HG03439 (cell line): Measurements from ENCODE around the gene TEDC2.
"Not testable (repeated sequence)": the region's sequence is repeated elsewhere in the genome, so short reads cannot be mapped to it uniquely, and the experiment has no call there.

Experiments used
- ATAC-seq: cut with Tn5 transposase; IDR thresholded peaks from one replicate; pipeline ENCODE4 v1.9.1; 2021; ENCODE audit warnings: mild to moderate bottlenecking, moderate library complexity; ENCODE audit not compliant: unreplicated experiment

Gene TEDC2

DNA sequence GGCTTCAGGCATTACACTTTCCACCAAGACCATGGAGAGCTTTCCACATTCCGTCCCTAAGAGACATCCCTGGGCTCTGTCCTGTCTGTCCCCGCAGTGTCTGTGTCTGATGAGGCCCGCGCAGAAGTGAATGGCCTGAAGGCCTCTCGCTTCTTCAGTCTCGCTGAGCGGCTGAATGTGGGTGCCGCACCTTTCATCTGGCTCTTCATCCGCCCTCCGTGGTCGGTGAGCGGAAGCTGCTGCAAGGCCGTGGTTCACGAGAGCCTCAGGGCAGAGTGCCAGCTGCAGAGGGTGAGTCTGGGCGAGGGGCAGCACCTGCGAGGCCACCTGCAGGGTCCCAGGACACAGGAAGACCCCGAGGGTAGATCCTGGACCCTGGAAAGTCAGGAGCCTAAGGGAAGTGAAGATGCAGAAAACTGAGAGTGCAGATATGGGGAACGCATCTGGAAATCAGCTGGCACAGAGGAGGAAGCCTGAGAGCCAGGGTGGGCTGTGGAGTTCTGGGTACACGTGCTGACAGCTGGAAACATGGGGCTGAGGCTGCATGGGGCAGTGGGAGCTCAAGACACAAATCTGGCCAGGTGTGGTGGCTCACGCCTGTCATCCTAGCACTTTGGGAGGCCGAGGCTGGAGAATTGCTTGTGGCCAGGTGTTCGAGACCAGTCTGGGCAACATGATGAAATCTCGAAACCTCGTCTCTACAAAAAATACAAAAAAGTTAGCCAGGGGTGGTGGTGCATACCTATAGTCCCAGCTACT, 22.7 kb upstream of the TEDC2 start:
- ATAC-seq = no peak

DNA sequence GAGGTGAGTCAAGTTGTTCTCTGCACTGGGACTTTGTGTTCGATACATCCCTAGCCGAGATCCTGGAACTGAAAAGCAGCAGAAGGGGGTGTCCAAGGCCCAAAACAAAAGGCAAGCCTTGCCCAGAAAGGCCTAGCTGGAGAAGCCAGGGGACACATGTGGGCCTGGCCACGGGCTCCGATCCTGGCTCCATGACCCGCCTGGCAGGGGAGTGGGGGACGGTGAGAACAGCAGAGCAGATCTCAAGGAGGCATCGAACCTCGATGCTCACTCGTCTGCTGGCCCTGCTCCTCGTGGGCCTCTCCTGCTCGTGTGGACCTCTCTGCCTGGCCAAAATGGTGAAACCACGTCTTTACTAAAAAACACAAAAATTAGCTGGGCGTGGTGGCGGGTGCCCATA, 21.8 kb upstream of the TEDC2 start:
- no peak for ATAC-seq

DNA sequence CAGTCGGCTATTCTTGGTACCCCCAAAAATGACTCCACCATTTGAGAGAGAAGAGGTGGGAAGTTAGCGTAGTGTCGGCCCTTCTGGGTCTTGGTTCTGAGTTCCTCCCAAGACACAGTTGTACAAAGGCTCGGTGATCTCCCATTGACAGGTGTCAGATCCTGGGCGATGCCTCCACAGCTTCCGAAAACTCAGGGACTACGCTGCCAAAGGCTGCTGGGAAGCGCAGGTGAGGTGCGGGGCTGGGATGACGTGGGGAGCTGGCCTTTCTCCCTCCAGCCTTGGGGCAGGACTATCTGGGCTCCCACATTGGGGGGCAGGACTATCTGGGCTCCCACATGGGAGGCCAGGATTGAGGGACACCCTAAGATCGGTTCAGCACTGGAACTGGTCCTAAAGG, 20.3 kb upstream of the TEDC2 start:
- ATAC-seq = no peak

DNA sequence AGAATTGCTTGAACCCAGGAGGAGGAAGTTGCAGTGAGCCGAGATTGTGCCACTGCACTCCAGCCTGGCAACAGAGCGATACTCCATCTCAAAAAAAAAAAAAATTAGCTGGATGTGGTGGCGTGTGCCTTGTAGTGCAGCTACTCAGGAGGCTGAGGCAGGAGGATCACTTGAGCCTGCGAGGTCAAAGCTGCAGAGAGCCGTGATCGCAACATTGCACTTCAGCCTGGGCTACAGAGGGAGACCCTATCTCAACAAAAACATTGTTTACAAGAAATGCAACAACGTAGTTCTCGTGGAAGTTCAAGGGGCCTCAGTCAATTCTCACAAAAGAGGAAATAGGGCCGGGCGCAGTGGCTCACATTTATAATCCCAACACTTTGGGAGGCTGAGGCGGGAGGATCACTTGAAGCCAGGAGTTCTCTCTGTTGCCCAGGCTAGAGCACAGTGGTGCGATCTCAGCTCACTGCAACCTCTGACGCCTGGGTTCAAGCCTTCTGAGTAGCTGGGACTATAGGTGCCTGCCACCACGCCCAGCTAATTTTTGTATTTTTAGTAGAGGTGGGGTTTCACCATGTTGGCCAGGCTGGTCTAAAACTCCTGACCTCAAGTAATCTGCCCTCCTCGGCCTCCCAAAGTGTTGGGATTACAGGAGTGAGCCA, 18.6 kb upstream of the TEDC2 start:
- ATAC-seq = not testable (repeated sequence)

DNA sequence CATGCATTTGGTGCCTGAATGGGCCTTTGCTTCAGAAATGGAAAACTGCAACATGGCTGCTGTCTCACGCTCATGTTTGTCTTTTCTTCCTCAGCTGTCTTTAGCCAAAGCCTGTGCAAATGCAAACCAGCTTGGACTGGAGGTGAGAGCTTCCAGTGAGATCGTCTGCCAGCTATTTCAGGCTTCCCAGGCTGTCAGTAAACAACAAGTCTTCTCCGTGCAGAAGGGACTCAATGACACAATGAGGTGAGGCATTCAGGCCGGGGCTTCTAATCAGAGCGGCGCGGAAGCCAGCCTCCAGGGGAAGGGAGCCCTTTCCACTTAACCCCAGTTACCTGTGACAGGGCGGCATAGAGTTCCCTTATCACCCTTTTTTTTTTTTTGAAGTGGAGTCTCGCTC, 16.4 kb upstream of the TEDC2 start:
- ATAC-seq = no peak

DNA sequence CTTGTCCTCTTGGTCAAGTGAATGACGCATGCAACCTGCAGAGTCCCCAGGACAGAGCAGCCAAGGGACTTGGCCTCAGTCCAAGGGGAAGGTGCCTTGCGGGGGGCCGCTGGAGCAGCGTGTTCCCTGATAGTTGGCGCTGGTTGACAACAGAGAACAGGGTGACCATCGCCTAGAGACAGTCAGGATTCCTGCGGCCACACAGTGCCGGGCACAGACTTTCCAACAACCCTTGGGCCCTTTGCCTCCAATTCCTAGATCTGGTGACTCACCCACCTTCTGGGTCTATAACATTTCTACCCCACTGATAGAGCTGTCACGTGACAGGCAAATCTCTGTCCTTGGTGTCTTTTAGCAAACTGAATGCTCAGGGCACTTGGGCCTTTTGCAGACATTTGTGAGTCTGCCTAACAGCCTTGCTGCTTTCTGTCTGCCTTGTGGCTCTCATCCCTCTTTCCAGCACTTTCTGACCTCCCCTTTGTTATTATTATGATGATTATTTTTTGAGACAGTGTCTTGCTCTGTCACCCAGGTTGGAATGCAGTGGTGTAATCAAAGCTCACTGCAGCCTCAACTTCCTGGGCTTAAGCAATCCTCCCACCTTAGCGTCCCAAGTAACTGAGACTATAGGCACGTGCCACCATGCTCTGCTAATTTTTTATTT, 11.9 kb upstream of the TEDC2 start:
- no peak for ATAC-seq

DNA sequence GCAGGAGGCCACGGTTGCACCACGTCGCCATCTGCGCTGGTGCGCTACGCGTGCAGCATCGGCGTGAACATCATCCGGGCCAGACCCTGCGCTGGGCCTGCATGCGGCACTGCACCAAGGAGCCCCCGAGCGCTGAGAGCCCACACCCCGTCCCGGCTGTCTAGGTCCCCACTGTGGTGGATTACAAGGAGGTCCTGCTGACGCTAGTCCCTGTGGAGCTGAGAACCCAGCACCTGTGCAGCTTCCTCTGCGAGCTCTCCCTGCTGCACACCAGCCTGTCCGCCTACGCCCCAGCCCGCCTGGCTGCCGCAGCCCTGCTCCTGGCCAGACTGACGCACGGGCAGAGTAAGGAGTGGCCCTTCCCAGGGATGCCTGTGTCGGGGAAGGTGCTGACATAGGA, 10.8 kb upstream of the TEDC2 start:
- no peak for ATAC-seq

DNA sequence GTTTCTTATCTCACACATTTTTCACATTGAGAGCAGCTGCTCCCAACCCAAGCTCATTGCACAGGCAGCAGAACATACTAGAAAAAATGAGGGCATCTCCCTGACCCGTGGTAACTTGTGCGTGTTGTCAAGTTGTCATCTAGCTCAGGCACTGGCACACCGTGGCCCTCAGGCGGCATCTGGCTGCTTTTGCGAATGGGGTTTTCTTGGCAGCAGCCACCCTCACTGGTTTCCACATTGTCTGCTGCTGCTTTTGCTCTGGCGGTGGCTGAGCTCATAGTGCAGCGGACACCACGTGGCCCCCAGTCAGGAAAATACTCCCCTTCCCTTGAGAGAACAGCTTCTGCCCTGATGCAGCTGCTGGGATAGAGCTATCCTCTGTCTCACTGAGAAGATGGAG, 9.4 kb upstream of the TEDC2 start:
- no peak for ATAC-seq

DNA sequence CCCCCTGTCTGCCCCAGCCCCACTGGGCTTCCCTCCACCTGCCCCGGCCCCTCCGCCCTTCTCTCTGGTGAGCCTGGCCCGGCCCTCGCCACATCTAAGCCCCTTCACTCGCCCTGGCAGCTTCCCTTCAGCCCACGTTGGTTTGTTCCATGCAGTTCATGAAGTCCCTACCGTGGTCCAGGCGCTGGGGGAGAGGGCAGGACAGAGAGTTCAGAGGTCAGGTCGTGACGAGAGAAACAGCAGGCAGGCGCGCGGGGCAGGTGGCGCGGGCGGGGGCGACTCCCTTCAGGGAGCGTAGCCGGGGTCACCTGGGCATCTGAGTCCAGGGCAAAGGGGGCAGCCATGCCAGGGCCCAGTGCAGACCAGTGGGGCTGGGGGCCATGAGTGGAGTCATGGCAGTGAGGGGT, 8.9 kb upstream of the TEDC2 start:
- ATAC-seq = no peak

DNA sequence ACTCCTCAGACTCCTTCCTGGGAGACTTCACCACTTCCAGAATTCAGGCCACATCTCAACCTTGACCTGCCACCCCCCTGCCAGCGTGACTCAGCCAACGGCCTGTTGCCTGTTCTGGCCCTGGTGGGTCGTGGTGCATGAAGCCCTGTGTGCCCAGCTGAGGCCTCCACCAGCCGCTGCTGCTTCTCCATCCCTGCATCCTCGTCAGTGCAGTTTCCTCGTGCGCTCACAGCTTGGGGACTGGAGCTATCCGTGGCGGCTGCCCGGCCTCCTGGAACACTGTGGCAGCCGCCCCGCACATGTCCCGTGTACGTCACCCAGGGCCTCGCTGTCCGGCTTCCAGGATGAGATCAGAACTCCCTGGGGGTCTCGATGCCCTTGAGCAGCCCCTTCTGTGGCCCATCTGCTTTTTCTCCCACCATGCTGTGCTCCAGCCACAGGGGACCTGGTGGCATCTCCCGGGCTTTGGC, 8.0 kb upstream of the TEDC2 start:
- ATAC-seq = no peak

DNA sequence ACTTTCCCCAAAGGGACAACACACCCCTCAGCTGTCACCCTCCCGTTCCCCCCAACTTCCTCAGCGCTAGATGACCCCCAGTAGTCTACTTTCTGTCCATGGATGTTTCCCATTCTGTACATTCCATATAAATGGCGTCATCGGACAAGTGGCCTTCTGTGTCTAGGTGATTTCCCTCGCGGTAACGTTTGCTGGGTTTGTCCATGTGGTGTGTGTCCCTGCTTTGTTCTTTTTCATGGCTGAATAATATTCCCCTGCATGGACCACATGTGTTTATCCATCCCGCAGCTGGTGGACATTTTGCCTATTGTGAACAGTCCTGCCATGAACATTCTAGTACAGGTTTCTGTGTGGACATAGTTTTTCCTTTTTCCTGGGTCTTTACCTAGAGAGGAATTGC, 7.3 kb upstream of the TEDC2 start:
- ATAC-seq = no peak

DNA sequence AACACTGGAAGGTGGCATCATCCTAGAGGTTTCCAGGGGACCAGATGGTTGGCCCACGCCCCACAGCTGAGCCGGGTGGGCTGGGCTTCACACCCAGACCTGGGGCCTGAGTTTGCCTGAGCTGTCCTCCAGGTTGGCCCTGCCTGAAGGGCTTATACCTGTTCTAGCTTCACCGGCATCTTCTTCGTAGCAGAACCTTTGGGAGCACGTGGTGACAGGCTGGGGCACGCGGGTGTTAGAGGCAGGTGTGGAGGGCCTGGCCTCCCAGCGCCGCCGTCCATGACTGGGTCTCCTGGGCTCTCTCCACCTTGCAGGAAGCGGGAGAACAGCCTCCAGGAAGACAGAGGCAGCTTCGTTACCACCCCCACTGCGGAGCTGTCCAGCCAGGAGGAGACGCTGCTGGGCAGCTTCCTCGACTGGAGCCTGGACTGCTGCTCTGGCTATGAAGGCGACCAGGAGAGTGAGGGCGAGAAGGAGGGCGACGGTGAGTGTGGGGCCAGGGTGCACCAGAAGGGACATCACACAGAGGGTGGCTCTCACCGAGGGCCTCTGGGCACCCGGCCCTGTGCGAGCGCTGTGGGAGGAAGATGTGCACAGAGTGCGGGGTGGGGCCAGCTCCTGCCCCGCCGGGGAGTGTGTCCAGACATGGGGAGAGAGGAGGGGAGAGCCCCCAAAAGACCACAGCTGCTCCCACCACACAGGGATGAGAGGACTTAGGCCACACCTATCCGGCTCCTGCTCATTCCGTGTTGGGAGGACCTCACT, 4.6 kb upstream of the TEDC2 start:
- ATAC-seq = no peak

DNA sequence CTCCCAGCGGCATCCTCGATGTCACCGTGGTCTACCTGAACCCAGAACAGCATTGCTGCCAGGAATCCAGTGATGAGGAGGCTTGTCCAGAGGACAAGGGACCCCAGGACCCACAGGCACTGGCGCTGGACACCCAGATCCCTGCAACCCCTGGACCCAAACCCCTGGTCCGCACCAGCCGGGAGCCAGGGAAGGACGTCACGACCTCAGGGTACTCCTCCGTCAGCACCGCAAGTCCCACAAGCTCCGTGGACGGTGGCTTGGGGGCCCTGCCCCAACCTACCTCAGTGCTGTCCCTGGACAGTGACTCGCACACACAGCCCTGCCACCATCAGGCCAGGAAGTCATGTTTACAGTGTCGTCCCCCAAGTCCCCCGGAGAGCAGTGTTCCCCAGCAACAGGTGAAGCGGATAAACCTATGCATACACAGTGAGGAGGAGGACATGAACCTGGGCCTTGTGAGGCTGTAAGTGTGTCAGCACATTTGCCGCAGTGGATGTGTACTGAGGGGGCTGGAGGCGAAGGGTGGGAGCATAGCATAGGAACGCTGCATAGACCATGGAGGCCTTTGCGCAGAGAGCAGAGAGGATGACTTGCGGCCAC, 3.3 kb upstream of the TEDC2 start:
- no peak for ATAC-seq

DNA sequence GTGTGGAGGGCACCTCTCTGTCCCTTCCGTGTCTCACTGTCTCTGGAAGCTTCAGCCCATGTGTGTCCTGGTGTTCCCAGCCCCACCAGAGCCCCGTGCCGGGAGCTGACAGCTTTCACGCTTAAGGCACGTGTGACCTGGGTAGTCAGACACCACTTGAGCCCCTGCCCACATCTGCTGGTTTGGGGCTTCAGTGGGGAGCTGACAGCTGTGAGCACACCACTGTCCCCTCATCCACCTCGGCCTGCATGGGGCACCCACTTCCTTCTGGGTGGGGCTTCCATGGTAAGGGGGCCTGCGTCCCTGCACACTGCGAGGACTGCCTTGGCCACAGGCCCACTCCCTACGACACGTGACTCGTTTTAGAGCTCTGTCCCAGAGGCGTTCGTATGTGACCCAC, 2.6 kb upstream of the TEDC2 start:
- ATAC-seq = no peak

DNA sequence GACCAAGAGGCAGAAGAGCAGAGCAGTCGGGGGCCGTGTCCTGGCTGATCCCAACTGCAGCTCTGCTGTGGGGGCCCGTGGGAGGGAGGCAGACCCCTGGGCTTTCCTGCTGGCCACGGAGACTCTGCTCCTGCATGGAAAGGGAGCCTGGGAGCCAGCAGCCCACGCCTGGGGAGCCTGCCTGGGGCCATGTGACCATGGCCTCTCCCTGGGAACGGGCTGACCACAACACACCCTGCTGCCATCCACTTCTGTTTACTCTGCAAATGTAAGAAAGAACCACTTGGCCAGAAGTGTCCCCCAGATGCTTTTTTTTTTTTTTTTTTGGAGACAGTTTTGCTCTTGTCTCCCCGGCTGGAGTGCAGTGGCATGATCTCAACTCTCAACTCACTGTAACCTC, 2.0 kb upstream of the TEDC2 start:
- ATAC-seq = no peak

DNA sequence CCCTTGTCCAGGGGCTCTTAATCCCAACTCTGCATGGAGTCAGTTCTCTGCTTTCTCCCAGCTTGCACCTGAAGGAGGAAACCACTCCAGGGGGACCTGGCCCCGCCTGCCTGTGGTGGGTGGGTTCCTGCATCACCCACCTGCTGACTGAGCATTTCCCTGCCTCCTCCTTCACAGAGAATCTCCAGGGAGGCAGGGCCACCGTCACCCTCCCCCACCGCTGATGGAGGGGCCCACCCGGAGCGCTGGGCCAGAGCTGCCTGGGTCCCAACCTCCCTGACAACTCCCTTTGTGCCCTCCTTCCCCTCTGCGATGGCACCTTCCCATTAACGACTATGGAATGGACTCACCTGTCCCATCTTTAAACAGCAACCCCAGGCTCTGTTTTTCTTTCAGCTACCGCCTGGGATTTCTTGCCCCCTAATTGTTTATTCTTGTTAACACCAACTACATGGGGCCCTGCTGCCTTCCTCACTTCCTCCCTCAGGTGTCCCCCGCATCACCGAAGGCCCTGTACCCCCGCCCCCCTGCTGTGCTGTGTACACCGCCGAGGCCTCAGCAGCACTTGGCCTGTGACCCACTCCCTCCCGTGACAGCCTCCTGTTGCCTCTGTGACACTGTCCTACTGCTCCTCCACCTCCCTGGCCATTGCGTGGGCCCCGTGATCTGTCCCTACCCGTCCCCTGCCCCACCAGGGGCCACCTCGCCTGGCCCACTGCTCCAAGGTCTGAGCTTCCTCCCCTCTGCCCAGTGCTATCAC, 842 bp upstream of the TEDC2 start:
- no peak for ATAC-seq

DNA sequence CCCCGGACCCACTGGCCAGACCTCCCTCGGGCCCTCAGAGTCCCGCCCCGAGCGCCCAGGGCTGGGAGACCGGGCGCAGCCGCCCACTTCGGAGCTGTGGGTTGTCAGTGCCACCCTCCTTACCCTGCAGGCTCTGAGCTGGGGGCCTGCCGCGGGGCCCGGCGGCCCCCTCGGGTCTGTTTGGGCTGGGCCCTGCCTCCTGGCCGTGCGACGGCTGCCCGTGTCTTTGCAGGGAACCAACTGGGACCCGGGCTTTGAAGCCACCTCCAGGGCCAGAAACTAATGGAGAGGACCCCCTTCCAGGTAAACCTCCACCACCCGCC, 443 bp downstream of the TEDC2 start:
- no peak for ATAC-seq

DNA sequence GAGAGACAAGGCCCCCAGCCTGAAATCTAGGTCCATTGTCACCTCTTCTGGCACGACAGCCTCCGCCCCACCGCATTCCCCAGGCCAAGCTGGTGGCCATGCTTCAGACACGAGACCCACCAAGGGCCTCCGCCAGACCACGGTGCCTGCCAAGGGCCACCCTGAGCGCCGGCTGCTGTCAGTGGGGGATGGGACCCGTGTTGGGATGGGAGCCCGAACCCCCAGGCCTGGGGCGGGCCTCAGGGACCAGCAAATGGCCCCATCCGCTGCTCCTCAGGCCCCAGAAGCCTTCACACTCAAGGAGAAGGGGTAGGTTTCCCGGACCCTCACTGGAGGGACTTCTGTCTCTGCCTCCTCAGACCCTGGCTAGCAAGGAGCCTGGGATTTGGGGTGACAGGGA, 1.0 kb downstream of the TEDC2 start:
- ATAC-seq = no peak

DNA sequence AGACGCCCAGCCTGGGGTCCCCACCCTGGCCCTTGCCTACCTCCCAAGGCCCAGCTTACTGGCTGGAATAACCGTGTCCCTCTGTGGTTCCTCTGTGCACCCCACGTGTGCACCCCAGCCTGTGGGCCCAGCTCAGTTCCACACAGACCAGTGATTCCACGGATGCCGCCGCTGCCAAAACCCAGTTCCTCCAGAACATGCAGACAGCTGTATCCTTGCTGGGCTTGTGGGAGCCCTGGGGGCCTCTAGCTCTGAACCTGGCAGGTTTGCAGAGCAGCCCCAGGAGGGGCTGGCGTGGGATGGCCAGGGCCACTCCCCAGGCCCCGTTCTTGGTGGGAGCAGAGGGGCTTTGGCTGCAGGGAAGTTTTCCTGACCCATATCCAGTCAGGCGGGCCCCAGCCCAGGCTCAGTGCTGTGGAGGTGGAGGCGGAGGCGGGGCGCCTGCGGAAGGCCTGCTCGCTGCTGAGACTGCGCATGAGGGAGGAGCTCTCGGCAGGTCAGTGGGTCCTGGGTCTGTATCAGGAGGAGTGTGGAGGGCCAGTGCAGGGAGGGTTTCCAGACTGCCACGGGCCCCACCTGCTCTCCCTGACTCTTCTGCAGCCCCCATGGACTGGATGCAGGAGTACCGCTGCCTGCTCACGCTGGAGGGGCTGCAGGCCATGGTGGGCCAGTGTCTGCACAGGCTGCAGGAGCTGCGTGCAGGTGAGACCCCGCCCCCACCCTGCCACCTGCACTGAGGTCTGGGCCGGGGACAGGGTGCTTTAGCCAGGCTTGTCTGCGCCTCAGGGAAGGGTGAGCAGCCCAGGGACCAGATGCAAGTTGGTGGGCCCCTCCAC, 2.3 kb downstream of the TEDC2 start:
- ATAC-seq = no peak

DNA sequence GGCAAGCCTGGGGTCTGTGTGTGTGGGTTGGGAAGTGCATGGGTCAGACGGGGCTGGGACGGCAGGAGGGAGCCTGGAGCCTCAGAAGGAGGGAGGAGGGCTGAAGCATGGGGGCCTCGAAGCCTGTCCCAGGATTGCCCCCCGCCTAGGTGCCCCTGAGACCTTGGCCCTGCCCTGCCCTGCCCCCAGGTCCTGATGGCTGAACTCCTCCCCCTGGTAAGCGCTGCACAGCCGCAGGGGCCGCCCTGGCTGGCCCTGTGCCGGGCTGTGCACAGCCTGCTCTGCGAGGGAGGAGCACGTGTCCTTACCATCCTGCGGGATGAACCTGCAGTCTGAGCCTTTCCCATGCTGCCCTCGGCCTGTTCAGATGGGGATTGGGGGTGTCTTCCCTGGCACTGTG, 4.4 kb downstream of the TEDC2 start:
- no peak for ATAC-seq
